IPS-18c (cell line): ENCODE results near the gene MAGEA12.
"Not testable (repeated sequence)": the region's sequence is repeated elsewhere in the genome, so short reads cannot be mapped to it uniquely, and the experiment has no call there.

Experiments used
- H3K4me3 ChIP-seq: 2 replicates; pipeline ENCODE4 v1.7.0; 2013; ENCODE audit warnings: low read depth, mild to moderate bottlenecking, low read length, moderate library complexity; ENCODE audit not compliant: insufficient read depth
- H3K9me3 ChIP-seq: one replicate; pipeline ENCODE4 v1.6.1; 2013; ENCODE audit warnings: mild to moderate bottlenecking, low read length, moderate library complexity; ENCODE audit not compliant: control insufficient read depth, insufficient read depth

MAGEA12 gene, protein sequence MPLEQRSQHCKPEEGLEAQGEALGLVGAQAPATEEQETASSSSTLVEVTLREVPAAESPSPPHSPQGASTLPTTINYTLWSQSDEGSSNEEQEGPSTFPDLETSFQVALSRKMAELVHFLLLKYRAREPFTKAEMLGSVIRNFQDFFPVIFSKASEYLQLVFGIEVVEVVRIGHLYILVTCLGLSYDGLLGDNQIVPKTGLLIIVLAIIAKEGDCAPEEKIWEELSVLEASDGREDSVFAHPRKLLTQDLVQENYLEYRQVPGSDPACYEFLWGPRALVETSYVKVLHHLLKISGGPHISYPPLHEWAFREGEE

GRCh38 chrX:152733261-152733975 is at the start of gene MAGEA12, which contains the start of gene CSAG1:
MAGEA12 (plus strand) TSS chrX:152733757; CDS start chrX:152736162, 2,405 bp downstream.
CSAG1 (minus strand) TSS chrX:152733721; CDS start chrX:152732460, 1,261 bp downstream.
- Histone ChIP-seq H3K4me3 (no peak within 1 kb of the TSS; the same call in 1 of the 2 replicates), H3K9me3 (peaks cover 3% of the 10 kb centered on the region)

DNA sequence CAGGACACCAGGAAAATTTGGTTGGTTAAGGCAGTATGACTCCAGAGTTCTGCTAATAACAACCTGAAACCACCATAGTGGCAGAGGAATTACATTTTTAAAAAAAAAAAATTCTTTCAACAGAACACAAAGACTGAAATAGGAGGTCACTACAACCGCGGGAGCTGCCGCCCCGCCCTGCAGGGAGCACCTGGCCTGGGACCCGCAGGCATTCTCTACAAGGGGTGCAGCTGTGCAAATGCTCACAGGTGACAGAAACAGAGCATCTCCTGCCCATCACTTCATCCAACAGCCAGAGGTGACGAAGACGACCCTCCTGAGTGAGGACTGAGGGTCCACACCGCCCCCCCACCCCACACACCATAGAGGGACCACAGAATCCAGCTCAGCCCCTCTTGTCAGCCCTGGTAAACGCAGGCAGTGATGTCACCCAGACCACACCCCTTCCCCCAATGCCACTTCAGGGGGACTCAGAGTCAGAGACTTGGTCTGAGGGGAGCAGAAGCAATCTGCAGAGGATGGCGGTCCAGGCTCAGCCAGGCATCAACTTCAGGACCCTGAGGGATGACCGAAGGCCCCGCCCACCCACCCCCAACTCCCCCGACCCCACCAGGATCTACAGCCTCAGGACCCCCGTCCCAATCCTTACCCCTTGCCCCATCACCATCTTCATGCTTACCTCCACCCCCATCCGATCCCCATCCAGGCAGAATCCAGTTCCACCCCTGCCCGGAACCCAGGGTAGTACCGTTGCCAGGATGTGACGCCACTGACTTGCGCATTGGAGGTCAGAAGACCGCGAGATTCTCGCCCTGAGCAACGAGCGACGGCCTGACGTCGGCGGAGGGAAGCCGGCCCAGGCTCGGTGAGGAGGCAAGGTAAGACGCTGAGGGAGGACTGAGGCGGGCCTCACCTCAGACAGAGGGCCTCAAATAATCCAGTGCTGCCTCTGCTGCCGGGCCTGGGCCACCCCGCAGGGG is 35.3 kb upstream of the MAGEA12 start, which contains the start of gene MAGEA3:
Gene MAGEA3, plus strand, starts transcription at position 843 of the 980 bp plus-strand sequence. CDS start 2,039 bp downstream, outside the sequence.
- H3K4me3 ChIP-seq, result not testable (repeated sequence)

GRCh38 chrX:152700390-152700789 is 33.2 kb upstream of the MAGEA12 start:
- H3K9me3 ChIP-seq, H3K4me3 ChIP-seq: not testable (repeated sequence)

More for the DNA sequence above, 35.3 kb upstream of the MAGEA12 start, which contains the start of gene MAGEA3:
- H3K9me3 ChIP-seq, result not testable (repeated sequence)

- not testable (repeated sequence) for H3K4me3 ChIP-seq, H3K9me3 ChIP-seq
Observed at GRCh38 chrX:152706500-152706899, 27.1 kb upstream of the MAGEA12 start.

DNA sequence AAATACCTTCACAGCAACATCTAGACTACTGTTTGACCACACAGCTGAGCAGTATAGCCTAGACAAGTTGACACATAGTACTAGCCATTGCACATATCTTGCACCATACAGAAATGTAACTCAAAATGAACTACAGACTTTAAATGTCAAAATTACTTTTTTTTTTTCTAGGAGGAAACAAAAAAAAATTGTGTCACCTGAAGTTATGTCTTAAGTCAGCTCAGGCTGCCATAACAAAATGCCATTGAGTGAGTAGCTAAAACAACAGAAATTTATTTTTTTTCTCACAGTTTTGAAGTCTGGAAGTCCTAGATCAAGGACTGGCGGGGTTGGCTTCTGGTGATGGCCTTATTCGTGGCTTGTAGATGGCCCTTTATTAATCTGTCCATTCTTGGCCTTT is 24.4 kb upstream of the MAGEA12 start, which contains the start of gene CSAG2:
Gene CSAG2, minus strand, starts transcription at position 101 of the 400 bp plus-strand sequence. CDS start 161 bp downstream, outside the sequence.
- H3K4me3 ChIP-seq, H3K9me3 ChIP-seq: not testable (repeated sequence)

DNA sequence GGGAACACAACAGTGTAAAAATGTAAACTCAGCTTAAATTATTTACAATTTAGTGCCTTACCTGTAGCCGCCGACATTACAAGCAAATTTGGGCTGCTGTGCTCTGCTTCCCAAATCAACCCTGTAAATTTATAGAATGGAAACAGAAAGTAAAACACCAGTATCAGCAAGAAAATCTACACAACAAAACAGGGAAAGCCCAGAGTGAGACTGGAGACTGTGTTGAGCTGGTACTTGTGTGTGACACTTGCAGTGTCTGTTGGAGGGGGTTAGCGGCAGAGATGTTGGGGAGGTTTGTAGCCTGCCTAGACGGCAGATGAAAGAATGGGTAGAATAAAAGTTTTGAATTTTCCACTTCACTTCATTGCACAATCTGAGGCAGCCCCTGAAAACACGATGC is 20.4 kb upstream of the MAGEA12 start:
- H3K9me3 ChIP-seq, H3K4me3 ChIP-seq: not testable (repeated sequence)

DNA sequence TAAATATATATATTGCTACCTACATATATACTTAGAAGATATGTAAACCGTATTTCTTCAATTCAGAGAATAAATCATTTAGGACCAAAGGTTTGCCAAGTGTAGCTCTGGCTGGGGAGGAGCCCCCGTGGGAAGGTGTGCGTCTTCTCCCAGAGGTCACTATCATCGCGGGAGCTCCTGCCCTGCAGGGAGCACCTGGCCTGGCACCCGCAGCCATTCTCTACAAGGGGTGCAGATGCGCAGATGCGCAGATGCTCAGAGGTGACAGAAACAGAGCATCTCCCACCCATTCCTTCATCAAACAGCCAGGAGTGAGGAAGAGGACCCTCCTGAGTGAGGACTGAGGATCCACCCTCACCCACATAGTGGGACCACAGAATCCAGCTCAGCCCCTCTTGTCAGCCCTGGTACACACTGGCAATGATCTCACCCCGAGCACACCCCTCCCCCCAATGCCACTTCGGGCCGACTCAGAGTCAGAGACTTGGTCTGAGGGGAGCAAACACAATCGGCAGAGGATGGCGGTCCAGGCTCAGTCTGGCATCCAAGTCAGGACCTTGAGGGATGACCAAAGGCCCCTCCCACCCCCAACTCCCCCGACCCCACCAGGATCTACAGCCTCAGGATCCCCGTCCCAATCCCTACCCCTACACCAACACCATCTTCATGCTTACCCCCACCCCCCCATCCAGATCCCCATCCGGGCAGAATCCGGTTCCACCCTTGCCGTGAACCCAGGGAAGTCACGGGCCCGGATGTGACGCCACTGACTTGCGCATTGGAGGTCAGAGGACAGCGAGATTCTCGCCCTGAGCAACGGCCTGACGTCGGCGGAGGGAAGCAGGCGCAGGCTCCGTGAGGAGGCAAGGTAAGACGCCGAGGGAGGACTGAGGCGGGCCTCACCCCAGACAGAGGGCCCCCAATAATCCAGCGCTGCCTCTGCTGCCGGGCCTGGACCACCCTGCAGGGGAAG is 19.5 kb upstream of the MAGEA12 start, which contains the start of gene MAGEA2B:
Gene MAGEA2B, plus strand, starts transcription at position 814 of the 973 bp plus-strand sequence. CDS start 2,479 bp downstream, outside the sequence.
- not testable (repeated sequence) for H3K4me3 ChIP-seq, H3K9me3 ChIP-seq

DNA sequence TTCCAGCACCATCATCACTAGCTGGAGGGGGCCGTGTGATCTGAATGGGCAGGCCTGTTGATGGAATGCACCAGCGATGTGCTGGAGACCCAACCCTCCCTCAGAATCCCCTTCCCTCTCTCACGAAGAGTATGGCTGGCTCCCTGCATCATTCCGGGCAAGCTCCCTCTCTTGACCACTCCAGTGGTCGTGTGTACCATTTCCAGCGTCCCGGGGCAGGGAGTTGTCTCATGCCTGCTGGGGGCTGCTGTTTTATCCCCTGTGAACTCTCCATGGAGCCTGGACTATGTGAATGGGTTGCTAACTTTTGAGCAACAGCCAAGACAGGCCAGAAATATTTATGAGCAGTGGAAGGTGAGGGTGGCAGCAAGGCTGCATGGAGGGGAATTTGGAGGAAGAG is 8.1 kb upstream of the MAGEA12 start:
- Histone ChIP-seq H3K9me3 (peaks cover 4% of the 10 kb centered on the region), H3K4me3 (no peak overlapping the region)

GRCh38 chrX:152734143-152734858 is 744 bp downstream of the MAGEA12 start:
- not testable (repeated sequence) for H3K4me3 ChIP-seq, H3K9me3 ChIP-seq

DNA sequence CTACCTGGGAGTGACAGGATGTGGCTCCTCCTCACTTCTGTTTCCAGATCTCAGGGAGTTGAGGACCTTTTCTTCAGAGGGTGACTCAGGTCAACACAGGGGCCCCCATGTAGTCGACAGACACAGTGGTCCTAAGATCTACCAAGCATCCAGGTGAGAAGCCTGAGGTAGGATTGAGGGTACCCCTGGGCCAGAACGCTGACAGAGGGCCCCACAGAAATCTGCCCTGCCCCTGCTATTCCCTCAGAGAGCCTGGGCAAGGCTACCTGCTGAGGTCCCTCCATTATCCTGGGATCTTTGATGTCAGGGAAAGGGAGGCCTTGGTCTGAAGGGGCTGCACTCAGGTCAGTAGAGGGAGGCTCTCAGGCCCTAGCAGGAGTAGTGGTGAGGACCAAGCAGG is 1.5 kb downstream of the MAGEA12 start:
- H3K9me3 ChIP-seq, result peaks cover 3% of the 10 kb centered on the region
- no peak overlapping the region for H3K4me3 ChIP-seq

- Histone ChIP-seq H3K4me3 (no peak overlapping the region), H3K9me3 (peaks cover 3% of the 10 kb centered on the region)
Observed at GRCh38 chrX:152735860-152736511, 2.4 kb downstream of the MAGEA12 start.

- H3K9me3 ChIP-seq, H3K4me3 ChIP-seq: not testable (repeated sequence)
Observed at GRCh38 chrX:152736528-152736927, 3.0 kb downstream of the MAGEA12 start.

- H3K4me3 ChIP-seq, result no peak overlapping the region
- H3K9me3 ChIP-seq, result peaks cover 10% of the 10 kb centered on the region
Observed at GRCh38 chrX:152738560-152738959, 5.0 kb downstream of the MAGEA12 start.

DNA sequence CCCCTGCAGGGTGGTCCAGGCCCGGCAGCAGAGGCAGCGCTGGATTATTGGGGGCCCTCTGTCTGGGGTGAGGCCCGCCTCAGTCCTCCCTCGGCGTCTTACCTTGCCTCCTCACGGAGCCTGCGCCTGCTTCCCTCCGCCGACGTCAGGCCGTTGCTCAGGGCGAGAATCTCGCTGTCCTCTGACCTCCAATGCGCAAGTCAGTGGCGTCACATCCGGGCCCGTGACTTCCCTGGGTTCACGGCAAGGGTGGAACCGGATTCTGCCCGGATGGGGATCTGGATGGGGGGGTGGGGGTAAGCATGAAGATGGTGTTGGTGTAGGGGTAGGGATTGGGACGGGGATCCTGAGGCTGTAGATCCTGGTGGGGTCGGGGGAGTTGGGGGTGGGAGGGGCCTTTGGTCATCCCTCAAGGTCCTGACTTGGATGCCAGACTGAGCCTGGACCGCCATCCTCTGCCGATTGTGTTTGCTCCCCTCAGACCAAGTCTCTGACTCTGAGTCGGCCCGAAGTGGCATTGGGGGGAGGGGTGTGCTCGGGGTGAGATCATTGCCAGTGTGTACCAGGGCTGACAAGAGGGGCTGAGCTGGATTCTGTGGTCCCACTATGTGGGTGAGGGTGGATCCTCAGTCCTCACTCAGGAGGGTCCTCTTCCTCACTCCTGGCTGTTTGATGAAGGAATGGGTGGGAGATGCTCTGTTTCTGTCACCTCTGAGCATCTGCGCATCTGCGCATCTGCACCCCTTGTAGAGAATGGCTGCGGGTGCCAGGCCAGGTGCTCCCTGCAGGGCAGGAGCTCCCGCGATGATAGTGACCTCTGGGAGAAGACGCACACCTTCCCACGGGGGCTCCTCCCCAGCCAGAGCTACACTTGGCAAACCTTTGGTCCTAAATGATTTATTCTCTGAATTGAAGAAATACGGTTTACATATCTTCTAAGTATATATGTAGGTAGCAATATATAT is 20.4 kb downstream of the MAGEA12 start, which contains the start of gene MAGEA2:
Gene MAGEA2, minus strand, starts transcription at position 157 of the 965 bp plus-strand sequence. CDS start 2,479 bp downstream, outside the sequence.
- not testable (repeated sequence) for H3K4me3 ChIP-seq, H3K9me3 ChIP-seq
